Upper lobe of left lung (tissue), 6 donors: ENCODE data around the gene SIL1. TPM values are rescaled to one million over a fixed set of nuclear protein-coding genes. Genes with fewer than 3 reads are reported as not detected.

Source experiments
- ATAC-seq, 2 donors: fragments of 200-7000 bp; cut with Tn5 transposase; one replicate each; pipeline ENCODE4 v1.9.1; 2022; ENCODE audit warnings: mild to moderate bottlenecking in 2 of 2, moderate library complexity in 2 of 2; ENCODE audit not compliant: low FRiP score in 2 of 2
- DNase-seq, 2 donors: peaks; one replicate each; pipeline ENCODE4 v3.0.0-alpha.2; 2019 to 2020
- H3K27ac ChIP-seq, 4 donors: fragments of 200-600 bp; sonication (generic); one replicate each; pipeline ENCODE4 v1.5.1; 2016 to 2019
- H3K27me3 ChIP-seq, 4 donors: fragments of 200-600 bp; sonication (generic); one replicate each; pipeline ENCODE4 v1.5.1; 2017 to 2019
- H3K36me3 ChIP-seq, 4 donors: fragments of 200-600 bp; sonication (generic); one replicate each; pipeline ENCODE4 v1.5.1; 2016 to 2019
- H3K4me1 ChIP-seq, 4 donors: fragments of 200-600 bp; sonication (generic); one replicate each; pipeline ENCODE4 v1.5.1; 2018 to 2019
- H3K4me3 ChIP-seq, 4 donors: fragments of 200-600 bp; sonication (generic); one replicate each; pipeline ENCODE4 v1.5.1; 2017 to 2019; ENCODE audit warnings: mild to moderate bottlenecking in 2 of 4, moderate library complexity in 1 of 4
- H3K9me3 ChIP-seq, 4 donors: fragments of 200-600 bp; sonication (generic); one replicate each; pipeline ENCODE4 v1.5.1; 2018 to 2019
- CTCF ChIP-seq, 6 experiments: fragments of 450-650 bp in 4 of 6; fragments of 200-600 bp in 2 of 6; sonication (generic) in 2 of 6; IDR thresholded peaks; one replicate each; pipeline ENCODE4 v1.5.1; 2016 to 2019; ENCODE audit warnings: antibody characterized with exemption in 6 of 6
- EP300 ChIP-seq, 4 donors: sonication (generic); formaldehyde crosslinking; IDR thresholded peaks; one replicate each; pipeline ENCODE4 v1.5.1; 2017; ENCODE audit warnings: antibody characterized with exemption in 4 of 4, control low read depth in 2 of 4
- POLR2A ChIP-seq, 4 donors: fragments of 450-650 bp; IDR thresholded peaks; one replicate each; pipeline ENCODE4 v1.5.1; 2016 to 2017; ENCODE audit warnings: antibody characterized with exemption in 4 of 4, mild to moderate bottlenecking in 2 of 4
- POLR2AphosphoS5 ChIP-seq, 2 donors: sonication (generic); formaldehyde crosslinking; IDR thresholded peaks; one replicate each; pipeline ENCODE4 v1.5.1; 2017; ENCODE audit warnings: antibody characterized with exemption in 2 of 2
- WGBS, 2 donors: methylation state at CpG; one replicate each; pipeline ENCODE4 v1.1.5; 2017 to 2018; 5-methylcytosine and 5-hydroxymethylcytosine counted together
- total RNA-seq, 6 donors: library from RNA; depleted of rRNA in 4 of 6; stranded (reverse); fragments of >200 nt in 4 of 6; gene quantifications; one replicate each; pipeline versions ENCODE4 v1.1.0 to v1.2.1, GENCODE V29; 2016 to 2021
- donor health status: DM: no; HTN: no; CAD: no; lungs with moderate emphysema.
- donor health status: DM: no; HTN: yes; CAD: no; lungs with severe emphysema.

Gene SIL1
- total RNA-seq, 6 donors from 2014 or later, result 30.2 to 83.8 (median 51.2) TPM

- Histone ChIP-seq H3K27me3 (no peaks in the 10 kb centered on the region), H3K27ac (peak overlapping the region; percentile 37 to 78 (median 74)), H3K4me3 (no peak overlapping the region), H3K4me1 (peaks cover 6 to 13% (median 10%) of the 10 kb centered on the region in 4 donors), H3K9me3 (no peaks in the 10 kb centered on the region), H3K36me3 (peaks cover 22 to 48% (median 45%) of the 10 kb centered on the region in 4 donors)
- WGBS, 2 donors, result 70 to 85% methylated on average over 7 to 21 of the region's 22 CpGs
- ATAC-seq, result peak in 1 of 2 donors; percentile 9
- DNase-seq, result peak; percentile 36 to 45
- TF ChIP-seq POLR2A (IDR thresholded peaks at IDR 0.05), result no peak
- TF ChIP-seq CTCF (IDR thresholded peaks at IDR 0.05), result peak in 1 of 6 experiments; percentile 11
- TF ChIP-seq POLR2AphosphoS5 (IDR thresholded peaks at IDR 0.05), result peak; percentile 73 to 90
- peak; percentile 27 to 97 (median 68) for TF ChIP-seq EP300 (IDR thresholded peaks at IDR 0.05)
These were observed 261.8 kb downstream of the SIL1 start for GRCh38 chr5:138936225-138936967.

GRCh38 chr5:138935466-138935865 lies 262.7 kb downstream of the SIL1 start:
- H3K27me3 ChIP-seq, result no peaks in the 10 kb centered on the region
- H3K4me1 ChIP-seq, result peaks cover 6 to 13% (median 10%) of the 10 kb centered on the region in 4 donors
- no peak for ATAC-seq
- DNase-seq, result peak; percentile 20 to 50
- H3K36me3 ChIP-seq, result peaks cover 28 to 58% (median 54%) of the 10 kb centered on the region in 4 donors
- no peak for TF ChIP-seq POLR2AphosphoS5 (IDR thresholded peaks at IDR 0.05)
- TF ChIP-seq CTCF (IDR thresholded peaks at IDR 0.05), result no peak
- no peak for TF ChIP-seq EP300 (IDR thresholded peaks at IDR 0.05)
- TF ChIP-seq POLR2A (IDR thresholded peaks at IDR 0.05), result no peak
- no peaks in the 10 kb centered on the region for H3K9me3 ChIP-seq
- 86 to 94% methylated on average over 10 of the region's 10 CpGs for WGBS, 2 donors
- H3K4me3 ChIP-seq, result no peak overlapping the region
- H3K27ac ChIP-seq, result peak overlapping the region in 3 of 4 donors; percentile 72 to 78 (median 77)

- no peak for TF ChIP-seq POLR2AphosphoS5 (IDR thresholded peaks at IDR 0.05)
- no peak for TF ChIP-seq EP300 (IDR thresholded peaks at IDR 0.05)
- TF ChIP-seq POLR2A (IDR thresholded peaks at IDR 0.05), result no peak
- no peak for TF ChIP-seq CTCF (IDR thresholded peaks at IDR 0.05)
- ATAC-seq, result no peak
- H3K27me3 ChIP-seq, result no peaks in the 10 kb centered on the region
- peaks cover 6 to 13% (median 10%) of the 10 kb centered on the region in 4 donors for H3K4me1 ChIP-seq
- H3K36me3 ChIP-seq, result peaks cover 32 to 63% (median 59%) of the 10 kb centered on the region in 4 donors
- no peak overlapping the region for H3K4me3 ChIP-seq
- WGBS, 2 donors, result 92 to 97% methylated on average over 12 of the region's 12 CpGs
- peak overlapping the region in 1 of 4 donors; percentile 77 for H3K27ac ChIP-seq
- H3K9me3 ChIP-seq, result no peaks in the 10 kb centered on the region
- DNase-seq, result peak in 1 of 2 donors; percentile 19
These were observed 263.2 kb downstream of the SIL1 start for GRCh38 chr5:138934971-138935370.

GRCh38 chr5:138933522-138934290 lies 264.5 kb downstream of the SIL1 start:
- TF ChIP-seq CTCF (IDR thresholded peaks at IDR 0.05) (no peak), EP300 (IDR thresholded peaks at IDR 0.05) (no peak), POLR2A (IDR thresholded peaks at IDR 0.05) (no peak), POLR2AphosphoS5 (IDR thresholded peaks at IDR 0.05) (no peak)
- peak in 1 of 2 donors; percentile 60 for DNase-seq
- ATAC-seq, result no peak
- Histone ChIP-seq H3K9me3 (no peaks in the 10 kb centered on the region), H3K4me3 (no peak overlapping the region), H3K27ac (peak overlapping the region in 1 of 4 donors; percentile 5), H3K36me3 (peaks cover 45 to 75% (median 72%) of the 10 kb centered on the region in 4 donors), H3K27me3 (no peaks in the 10 kb centered on the region), H3K4me1 (peaks cover 6 to 12% (median 10%) of the 10 kb centered on the region in 4 donors)
- WGBS, 2 donors, result 86 to 95% methylated on average over 14 to 18 of the region's 18 CpGs
